Liver (tissue), 9 donors: ENCODE measurements around the gene FAM186B. TPM values are rescaled to one million over a fixed set of nuclear protein-coding genes. Genes with fewer than 3 reads are reported as not detected.

ENCODE experiments used
- DNase-seq: peaks from one replicate; pipeline ENCODE4 v3.0.0-alpha.2; 2017; ENCODE audit warnings: low spot score
- H3K27ac ChIP-seq, 2 donors: one replicate each; pipeline ENCODE4 v1.7.0; 2013; ENCODE audit warnings: inconsistent platforms in 2 of 2, low read length in 2 of 2, control low read depth in 1 of 2, low read depth in 1 of 2, mild to moderate bottlenecking in 1 of 2
- H3K27me3 ChIP-seq, 4 donors: one replicate each; pipeline versions ENCODE4 v1.6.1 to v1.7.0; 2013; ENCODE audit warnings: low read length in 3 of 4, inconsistent platforms in 1 of 4, mild to moderate bottlenecking in 1 of 4, moderate library complexity in 1 of 4; ENCODE audit not compliant: control insufficient read depth in 4 of 4, insufficient read depth in 4 of 4
- H3K36me3 ChIP-seq, 4 donors: one replicate each; pipeline versions ENCODE4 v1.6.1 to v1.7.0; 2013; ENCODE audit warnings: low read length in 3 of 4, mild to moderate bottlenecking in 3 of 4, low read depth in 1 of 4, moderate library complexity in 1 of 4; ENCODE audit not compliant: control insufficient read depth in 4 of 4, insufficient read depth in 3 of 4
- H3K4me1 ChIP-seq, 4 donors: one replicate each; pipeline versions ENCODE4 v1.6.1 to v1.7.0; 2013; ENCODE audit warnings: low read length in 3 of 4, mild to moderate bottlenecking in 3 of 4, moderate library complexity in 1 of 4; ENCODE audit not compliant: control insufficient read depth in 4 of 4, insufficient read depth in 4 of 4
- H3K4me3 ChIP-seq, 3 donors: one replicate each; pipeline versions ENCODE4 v1.6.1 to v1.7.0; 2013; ENCODE audit warnings: low read length in 3 of 3, control low read depth in 1 of 3, low read depth in 1 of 3, mild to moderate bottlenecking in 1 of 3
- H3K9ac ChIP-seq, 2 donors: one replicate each; pipeline ENCODE4 v1.7.0; 2013; ENCODE audit warnings: low read length in 2 of 2, mild to moderate bottlenecking in 2 of 2, moderate library complexity in 2 of 2, control low read depth in 1 of 2, low read depth in 1 of 2
- H3K9me3 ChIP-seq, 4 donors: one replicate each; pipeline versions ENCODE4 v1.6.1 to v1.7.0; 2013; ENCODE audit warnings: low read length in 3 of 4; ENCODE audit not compliant: control insufficient read depth in 4 of 4
- ATF3 ChIP-seq: IDR thresholded peaks from 2 replicates; pipeline ENCODE4 v1.6.1; 2016; ENCODE audit warnings: antibody characterized with exemption
- FOXA1 ChIP-seq: IDR thresholded peaks from 2 replicates; pipeline ENCODE4 v1.6.1; 2016; ENCODE audit warnings: antibody characterized with exemption
- GABPA ChIP-seq, 2 donors: IDR thresholded peaks in 1 of 2; conservative IDR thresholded peaks in 1 of 2; 2 replicates each; pipeline ENCODE4 v1.6.1; 2016; ENCODE audit warnings: antibody characterized with exemption in 2 of 2, mild to moderate bottlenecking in 1 of 2, moderate library complexity in 1 of 2
- HNF4A ChIP-seq, 2 donors: conservative IDR thresholded peaks; 2 replicates each; pipeline ENCODE4 v1.6.1; 2016; ENCODE audit warnings: antibody characterized with exemption in 2 of 2, mild to moderate bottlenecking in 2 of 2
- JUND ChIP-seq, 2 donors: IDR thresholded peaks; 2 replicates each; pipeline ENCODE4 v1.6.1; 2016; ENCODE audit warnings: antibody characterized with exemption in 2 of 2
- MAX ChIP-seq: IDR thresholded peaks from 2 replicates; pipeline ENCODE4 v1.6.1; 2016; ENCODE audit warnings: antibody characterized with exemption
- NR2F2 ChIP-seq: IDR thresholded peaks from 2 replicates; pipeline ENCODE4 v1.6.1; 2016; ENCODE audit warnings: antibody characterized with exemption
- RAD21 ChIP-seq, 2 donors: IDR thresholded peaks; 2 replicates each; pipeline ENCODE4 v1.6.1; 2016; ENCODE audit warnings: antibody characterized with exemption in 2 of 2, mild to moderate bottlenecking in 2 of 2
- REST ChIP-seq: IDR thresholded peaks from 2 replicates; pipeline ENCODE4 v1.6.1; 2016; ENCODE audit warnings: antibody characterized with exemption, mild to moderate bottlenecking
- RXRA ChIP-seq, 2 donors: IDR thresholded peaks; 2 replicates each; pipeline ENCODE4 v1.6.1; 2017 to 2018; ENCODE audit warnings: antibody characterized with exemption in 2 of 2, mild to moderate bottlenecking in 1 of 2
- SP1 ChIP-seq: IDR thresholded peaks from 2 replicates; pipeline ENCODE4 v1.6.1; 2018; ENCODE audit warnings: antibody characterized with exemption, mild to moderate bottlenecking
- YY1 ChIP-seq: IDR thresholded peaks from 2 replicates; pipeline ENCODE4 v1.6.1; 2016; ENCODE audit warnings: antibody characterized with exemption, mild to moderate bottlenecking
- WGBS: extraction: QIAGEN DNeasy Blood & Tissue Kit; methylation state at CpG from one replicate; pipeline ENCODE4 v1.1.7; 2013; 5-methylcytosine and 5-hydroxymethylcytosine counted together
- polyA plus RNA-seq, 2 donors: library from polyadenylated mRNA; stranded (reverse) in 1 of 2; unstranded in 1 of 2; fragments of 200-250 nt in 1 of 2; fragments of >200 nt in 1 of 2; fragmentation: Nextera tagmentation in 1 of 2; extraction: Ambion mirVana in 1 of 2; gene quantifications; one replicate each; pipeline versions ENCODE4 v1.2.1 to v1.2.3, GENCODE V29; 2013 to 2015
- total RNA-seq, 2 donors: library from RNA; depleted of rRNA; stranded (reverse); fragments of >200 nt; gene quantifications; one replicate each; pipeline ENCODE4 v1.2.3, GENCODE V29; 2014
- donor health status: healthy.
- donor health status: healthy.
- donor health status: healthy.
- donor health status: healthy.
- donor health status: healthy.

FAM186B gene
- total and polyA plus RNA-seq, 4 donors = 0.19 to 0.84 (median 0.42) TPM

- Histone ChIP-seq H3K4me1 (peaks cover 0 to 4% (median 0%) of the 10 kb centered on the region in 4 donors), H3K9ac (no peak overlapping the region), H3K27me3 (no peaks in the 10 kb centered on the region), H3K36me3 (peaks cover 0 to 2% (median 0%) of the 10 kb centered on the region in 4 donors), H3K9me3 (no peaks in the 10 kb centered on the region), H3K27ac (no peak overlapping the region), H3K4me3 (no peak overlapping the region)
- DNase-seq = no peak
- no peak for TF ChIP-seq HNF4A (conservative IDR thresholded peaks at IDR 0.05)
- no peak for TF ChIP-seq RXRA (IDR thresholded peaks at IDR 0.05)
- TF ChIP-seq MAX = no peak
- TF ChIP-seq JUND (IDR thresholded peaks at IDR 0.05) = no peak
- no peak for TF ChIP-seq GABPA (IDR thresholded peaks at IDR 0.05 in 1 of 2, conservative IDR thresholded peaks at IDR 0.05 in 1 of 2)
- no peak for TF ChIP-seq NR2F2
- TF ChIP-seq SP1 = no peak
- TF ChIP-seq YY1 = no peak
- no peak for TF ChIP-seq ATF3
- no peak for TF ChIP-seq FOXA1
- TF ChIP-seq RAD21 (IDR thresholded peaks at IDR 0.05) = no peak
- TF ChIP-seq REST = no peak
- 94% methylated on average over 11 of the region's 11 CpGs for WGBS
Observed at GRCh38 chr12:49587174-49587908, 18.1 kb downstream of the FAM186B start.

- Histone ChIP-seq H3K27me3 (no peaks in the 10 kb centered on the region), H3K4me3 (no peak overlapping the region), H3K27ac (no peak overlapping the region), H3K9ac (no peak overlapping the region), H3K4me1 (peaks cover 0 to 4% (median under 1%) of the 10 kb centered on the region in 4 donors), H3K9me3 (no peaks in the 10 kb centered on the region), H3K36me3 (peaks cover 0 to 2% (median 0%) of the 10 kb centered on the region in 4 donors)
- no peak for DNase-seq
- TF ChIP-seq ATF3 (no peak), JUND (IDR thresholded peaks at IDR 0.05) (no peak), MAX (no peak), GABPA (IDR thresholded peaks at IDR 0.05 in 1 of 2, conservative IDR thresholded peaks at IDR 0.05 in 1 of 2) (no peak), YY1 (no peak), RXRA (IDR thresholded peaks at IDR 0.05) (no peak)
- WGBS = 92% methylated on average over 16 of the region's 16 CpGs
Observed at GRCh38 chr12:49585477-49586459, 19.7 kb downstream of the FAM186B start.
